GM12878 (cell line): ENCODE measurements around the gene NPTX1. TPM values are rescaled to one million over a fixed set of nuclear protein-coding genes. Genes with fewer than 3 reads are reported as not detected.

Experiments
- ATAC-seq: fragments of 200-7000 bp; cut with Tn5 transposase; 3 replicates; pipeline ENCODE4 v1.9.1; 2020; ENCODE audit warnings: mild to moderate bottlenecking, moderate library complexity
- BruUV-seq: library from RNA; stranded (reverse); fragments of 400-500 nt; replicated peaks from 2 replicates; lab custom pipeline; 2021; lab: Mats Ljungman, UMichigan
- CTCF ChIA-PET: fragments of 300-600 bp; sonication (Branson Sonifier 250); formaldehyde crosslinking; extraction: SDS; loops from one replicate; lab custom pipeline; 2021; ENCODE audit warnings: inconsistent platforms; lab: Yijun Ruan, JAX
- POLR2A ChIA-PET: fragments of 350-600 bp; formaldehyde crosslinking; extraction: SDS; loops from one replicate; lab custom pipeline; 2021; ENCODE audit warnings: inconsistent platforms; lab: Charles Lee
- RAD21 ChIA-PET: fragments of 300-600 bp; sonication (Branson Sonifier 250); formaldehyde crosslinking; loops from one replicate; lab custom pipeline; 2023; ENCODE audit warnings: antibody characterized with exemption; ENCODE audit not compliant: unreplicated experiment; lab: Charles Lee
- SMC1A ChIA-PET: fragments of 300-600 bp; sonication (Branson Sonifier 250); formaldehyde crosslinking; loops from one replicate; lab custom pipeline; 2023; ENCODE audit not compliant: unreplicated experiment, uncharacterized antibody; lab: Charles Lee
- DNase-seq: peaks from one replicate; pipeline ENCODE4 v3.0.0-alpha.2; 2011; ENCODE audit warnings: low read depth, low spot score
- FAIRE-seq: peaks from 3 replicates; lab custom pipeline; 2011; peaks lifted over from hg19 to GRCh38; lab: Jason Lieb, UNC
- H2AFZ ChIP-seq: 2 replicates; pipeline ENCODE4 v1.6.0; 2011; ENCODE audit warnings: low read depth, low read length, control low read depth; ENCODE audit not compliant: control insufficient read depth
- H3K27ac ChIP-seq: 2 replicates; pipeline ENCODE4 v1.5.1; 2011; ENCODE audit warnings: control low read depth; ENCODE audit not compliant: control insufficient read depth, insufficient read depth
- H3K27me3 ChIP-seq, 2 experiments: replicated peaks in 1 of 2; 2 replicates each; pipeline versions ENCODE4 v1.6.0 to v1.6.1; 2011; ENCODE audit warnings: low read length in 1 of 2; ENCODE audit not compliant: control insufficient read depth in 2 of 2, insufficient read depth in 2 of 2
- H3K36me3 ChIP-seq, 2 experiments: 2 replicates each; pipeline ENCODE4 v1.5.1; 2011; ENCODE audit warnings: low read length in 1 of 2; ENCODE audit not compliant: control insufficient read depth in 2 of 2, insufficient read depth in 2 of 2
- H3K4me1 ChIP-seq: 2 replicates; pipeline ENCODE4 v1.6.1; 2011; ENCODE audit warnings: mild to moderate bottlenecking, low read length, moderate library complexity, mixed read lengths; ENCODE audit not compliant: control insufficient read depth, insufficient read depth
- H3K4me2 ChIP-seq: 2 replicates; pipeline ENCODE4 v1.6.0; 2011; ENCODE audit warnings: control low read depth; ENCODE audit not compliant: control insufficient read depth, insufficient read depth
- H3K4me3 ChIP-seq: fragments of 200-600 bp; sonication (generic); 2 replicates; pipeline ENCODE4 v1.5.1; 2016
- H3K79me2 ChIP-seq: 2 replicates; pipeline ENCODE4 v1.6.0; 2011; ENCODE audit warnings: low read length; ENCODE audit not compliant: control insufficient read depth, insufficient read depth
- H3K9ac ChIP-seq: 2 replicates; pipeline ENCODE4 v1.8.0; 2011; ENCODE audit warnings: low read length, control low read depth, mixed read lengths; ENCODE audit not compliant: control insufficient read depth, insufficient read depth
- H3K9me3 ChIP-seq: replicated peaks from 3 replicates; pipeline ENCODE4 v1.5.1; 2011; ENCODE audit warnings: mild to moderate bottlenecking, low read length; ENCODE audit not compliant: control insufficient read depth, insufficient read depth
- H4K20me1 ChIP-seq: 2 replicates; pipeline ENCODE4 v1.6.0; 2011; ENCODE audit not compliant: control insufficient read depth, insufficient read depth
- CBX3 ChIP-seq: fragments of 200-600 bp; sonication (generic); IDR thresholded peaks from 2 replicates; pipeline ENCODE4 v1.6.1; 2016; ENCODE audit warnings: low read depth, borderline replicate concordance
- ESRRA ChIP-seq: IDR thresholded peaks from 2 replicates; pipeline ENCODE4 v1.6.1; 2012; ENCODE audit warnings: mild to moderate bottlenecking, low read length, improper control_type of control experiment
- JUND ChIP-seq: IDR thresholded peaks from 2 replicates; pipeline ENCODE4 v1.6.1; 2012; ENCODE audit warnings: low read depth, mild to moderate bottlenecking, low read length, improper control_type of control experiment, moderate library complexity
- NFYB ChIP-seq: IDR thresholded peaks from 2 replicates; pipeline ENCODE4 v1.6.1; 2011; ENCODE audit warnings: low read depth, mild to moderate bottlenecking, low read length, improper control_type of control experiment, moderate library complexity; ENCODE audit not compliant: insufficient read depth
- RFX5 ChIP-seq: IDR thresholded peaks from 2 replicates; pipeline ENCODE4 v1.6.1; 2011; ENCODE audit warnings: low read depth, low read length, improper control_type of control experiment
- SIX5 ChIP-seq: IDR thresholded peaks from 2 replicates; pipeline ENCODE4 v1.6.1; 2011; ENCODE audit warnings: mild to moderate bottlenecking, low read depth, low read length, moderate library complexity; ENCODE audit not compliant: severe bottlenecking
- SREBF2 ChIP-seq: IDR thresholded peaks from 2 replicates; pipeline ENCODE4 v1.6.1; 2012; ENCODE audit warnings: mild to moderate bottlenecking, low read length
- SUPT20H ChIP-seq: IDR thresholded peaks from 2 replicates; pipeline ENCODE4 v1.6.1; 2011; ENCODE audit warnings: low read depth, mild to moderate bottlenecking, low read length, moderate library complexity, borderline replicate concordance; ENCODE audit not compliant: control insufficient read depth
- TCF12 ChIP-seq: IDR thresholded peaks from 2 replicates; pipeline ENCODE4 v1.6.1; 2011; ENCODE audit warnings: low read depth, mild to moderate bottlenecking, low read length
- TCF3 ChIP-seq: IDR thresholded peaks from 2 replicates; pipeline ENCODE4 v1.6.1; 2012; ENCODE audit warnings: low read depth, mild to moderate bottlenecking, low read length, borderline replicate concordance; ENCODE audit not compliant: insufficient read depth
- YBX1 ChIP-seq: fragments of 450-650 bp; IDR thresholded peaks from 2 replicates; pipeline ENCODE4 v1.6.1; 2016; ENCODE audit warnings: antibody characterized with exemption
- ZNF274 ChIP-seq: IDR thresholded peaks from one replicate; pipeline ENCODE4 v1.8.0; 2011; ENCODE audit not compliant: insufficient read length, insufficient read depth
- ZZZ3 ChIP-seq: IDR thresholded peaks from 2 replicates; pipeline ENCODE4 v1.6.1; 2011; ENCODE audit warnings: low read depth; ENCODE audit not compliant: control insufficient read depth, insufficient read length
- WGBS: methylation state at CpG from one replicate; pipeline ENCODE4 v1.1.6; 2016; ENCODE audit warnings: low lambda C conversion rate; ENCODE audit not compliant: insufficient replicate concordance, insufficient coverage; ENCODE audit errors: missing lambda C conversion rate; 5-methylcytosine and 5-hydroxymethylcytosine counted together
- in situ Hi-C: fragments of 300-500 bp; cut with MboI; formaldehyde crosslinking; loops from 9 replicates; pipeline ENCODE4 v1.14.3; 2018; ENCODE audit warnings: mixed read lengths
- intact Hi-C: fragments of 100-400 bp; cut with micrococcal nuclease; formaldehyde crosslinking; loops from one replicate; pipeline ENCODE4 v1.14.2; 2022; ENCODE audit not compliant: unreplicated experiment
- polyA plus RNA-seq, 11 experiments: library from polyadenylated mRNA; depleted of rRNA in 4 of 11; unstranded in 6 of 11; stranded (reverse) in 5 of 11; fragments of >200 nt; fragmentation: Nextera tagmentation in 4 of 11; fragmentation: Illumina TruSeq in 1 of 11; extraction: Ambion mirVana in 4 of 11; extraction: Trizol in 1 of 11; gene quantifications; 1 replicate in 1 of 11; 2 replicates in 10 of 11; pipeline versions ENCODE4 v1.2.1 to v1.2.3, GENCODE V29; 2011 to 2016; ENCODE audit warnings: inconsistent platforms in 2 of 11, missing spikeins in 2 of 11, low read depth in 1 of 11
- total RNA-seq, 4 experiments: library from RNA; depleted of rRNA in 3 of 4; stranded (reverse); fragments of >200 nt in 3 of 4; fragmentation: Illumina TruSeq in 1 of 4; extraction: Trizol in 1 of 4; gene quantifications; 2 replicates each; pipeline versions ENCODE4 v1.2.1 to v1.2.3, GENCODE V29; 2013 to 2021
- TF ChIP-seq, protein P1 (sequence below): IDR thresholded peaks from 2 replicates; pipeline ENCODE4 v1.6.1; 2011; ENCODE audit warnings: mild to moderate bottlenecking, low read depth, low read length, moderate library complexity; ENCODE audit not compliant: insufficient replicate concordance
- TF ChIP-seq, protein P2 (sequence below): fragments of 450-650 bp; formaldehyde crosslinking; IDR thresholded peaks from 2 replicates; pipeline ENCODE4 v1.4.0; 2022; ENCODE audit warnings: mild to moderate bottlenecking, moderate library complexity
- TF ChIP-seq, protein P3 (sequence below): fragments of 450-650 bp; IDR thresholded peaks from 2 replicates; pipeline ENCODE4 v1.6.1; 2018; ENCODE audit warnings: mild to moderate bottlenecking, low read depth, moderate library complexity; ENCODE audit not compliant: partially characterized antibody

The NPTX1 gene
- total and polyA plus RNA-seq, 10 of the 15 experiments (the other 5 are each of a cell fraction or from before 2014, with no cell fraction given) = not detected

DNA sequence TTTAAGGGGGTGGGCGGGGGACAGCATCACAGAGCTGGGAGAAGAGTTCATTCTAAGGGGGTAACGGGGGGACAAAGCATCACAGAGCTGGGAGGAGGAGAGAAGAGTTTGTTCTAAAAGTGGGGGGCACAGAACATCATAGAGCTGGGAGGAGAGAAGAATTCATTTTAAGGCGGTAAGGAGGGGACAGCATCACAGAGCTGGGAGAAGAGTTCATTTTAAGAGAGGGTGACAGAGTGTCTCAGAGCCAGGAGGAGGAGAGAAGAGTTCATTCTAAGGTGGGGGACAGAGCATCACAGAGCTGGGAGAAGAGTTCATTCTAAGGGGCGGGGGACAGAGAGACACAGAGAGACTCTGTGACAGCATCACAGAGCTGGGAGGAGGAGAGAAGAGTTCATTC lies 33.6 kb downstream of the NPTX1 start (continued):
- TF ChIP-seq, protein P1, sequence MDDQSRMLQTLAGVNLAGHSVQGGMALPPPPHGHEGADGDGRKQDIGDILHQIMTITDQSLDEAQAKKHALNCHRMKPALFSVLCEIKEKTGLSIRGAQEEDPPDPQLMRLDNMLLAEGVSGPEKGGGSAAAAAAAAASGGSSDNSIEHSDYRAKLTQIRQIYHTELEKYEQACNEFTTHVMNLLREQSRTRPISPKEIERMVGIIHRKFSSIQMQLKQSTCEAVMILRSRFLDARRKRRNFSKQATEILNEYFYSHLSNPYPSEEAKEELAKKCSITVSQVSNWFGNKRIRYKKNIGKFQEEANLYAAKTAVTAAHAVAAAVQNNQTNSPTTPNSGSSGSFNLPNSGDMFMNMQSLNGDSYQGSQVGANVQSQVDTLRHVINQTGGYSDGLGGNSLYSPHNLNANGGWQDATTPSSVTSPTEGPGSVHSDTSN = no peak
- TF ChIP-seq SREBF2 (no peak), CBX3 (no peak), ESRRA (no peak), TCF3 (no peak), JUND (no peak), NFYB (no peak), ZNF274 (no peak), ZZZ3 (no peak)
- TF ChIP-seq, protein P2, sequence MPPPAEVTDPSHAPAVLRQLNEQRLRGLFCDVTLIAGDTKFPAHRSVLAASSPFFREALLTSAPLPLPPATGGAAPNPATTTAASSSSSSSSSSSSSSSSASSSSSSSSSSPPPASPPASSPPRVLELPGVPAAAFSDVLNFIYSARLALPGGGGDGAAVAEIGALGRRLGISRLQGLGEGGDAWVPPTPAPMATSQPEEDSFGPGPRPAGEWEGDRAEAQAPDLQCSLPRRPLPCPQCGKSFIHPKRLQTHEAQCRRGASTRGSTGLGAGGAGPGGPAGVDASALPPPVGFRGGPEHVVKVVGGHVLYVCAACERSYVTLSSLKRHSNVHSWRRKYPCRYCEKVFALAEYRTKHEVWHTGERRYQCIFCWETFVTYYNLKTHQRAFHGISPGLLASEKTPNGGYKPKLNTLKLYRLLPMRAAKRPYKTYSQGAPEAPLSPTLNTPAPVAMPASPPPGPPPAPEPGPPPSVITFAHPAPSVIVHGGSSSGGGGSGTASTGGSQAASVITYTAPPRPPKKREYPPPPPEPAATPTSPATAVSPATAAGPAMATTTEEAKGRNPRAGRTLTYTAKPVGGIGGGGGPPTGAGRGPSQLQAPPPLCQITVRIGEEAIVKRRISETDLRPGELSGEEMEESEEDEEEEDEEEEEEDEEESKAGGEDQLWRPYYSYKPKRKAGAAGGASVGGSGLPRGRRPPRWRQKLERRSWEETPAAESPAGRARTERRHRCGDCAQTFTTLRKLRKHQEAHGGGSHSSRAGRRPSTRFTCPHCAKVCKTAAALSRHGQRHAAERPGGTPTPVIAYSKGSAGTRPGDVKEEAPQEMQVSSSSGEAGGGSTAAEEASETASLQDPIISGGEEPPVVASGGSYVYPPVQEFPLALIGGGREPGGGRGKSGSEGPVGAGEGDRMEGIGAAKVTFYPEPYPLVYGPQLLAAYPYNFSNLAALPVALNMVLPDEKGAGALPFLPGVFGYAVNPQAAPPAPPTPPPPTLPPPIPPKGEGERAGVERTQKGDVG = no peak

DNA sequence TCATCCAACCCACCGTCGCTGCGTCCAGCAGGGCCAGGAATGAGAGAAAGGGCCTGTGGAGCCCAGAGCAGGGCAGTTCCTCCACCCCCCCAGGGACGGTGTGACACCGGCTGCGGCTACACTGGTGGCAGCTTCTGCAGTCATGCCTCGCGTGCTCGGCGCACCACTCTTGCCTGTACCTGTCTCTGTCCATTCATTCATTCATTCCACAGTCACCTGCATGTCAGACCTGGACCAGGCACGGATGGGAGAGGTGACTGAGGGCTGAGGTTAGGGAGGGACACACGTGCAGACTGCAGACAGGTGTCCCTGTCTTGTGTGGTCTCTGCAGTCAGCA lies 34.1 kb downstream of the NPTX1 start:
- H3K4me1 ChIP-seq = no peaks in the 10 kb centered on the region
- H3K36me3 ChIP-seq = no peaks in the 10 kb centered on the region
- H3K4me2 ChIP-seq = no peak overlapping the region
- no peak for FAIRE-seq
- WGBS = 44% methylated on average over 12 of the region's 12 CpGs
- ChIA-PET RAD21 (no interaction called here), SMC1A (no interaction called here), CTCF (no interaction called here), POLR2A (no interaction called here)
- H3K9ac ChIP-seq = no peak overlapping the region
- no peak overlapping the region for H3K4me3 ChIP-seq
- BruUV-seq = no TSS peak
- H2AFZ ChIP-seq = no peak overlapping the region
- no peak for DNase-seq
- no peaks in the 10 kb centered on the region for H4K20me1 ChIP-seq
- H3K27me3 ChIP-seq = no peaks in the 10 kb centered on the region; a peak in 1 of 4 replicates
- no peak overlapping the region for H3K27ac ChIP-seq
- H3K9me3 ChIP-seq = no peaks in the 10 kb centered on the region
- no peak for ATAC-seq
- no peaks in the 10 kb centered on the region for H3K79me2 ChIP-seq
- intact Hi-C loops (no loop called here), in situ Hi-C loops (no loop called here)
- TF ChIP-seq, protein P3, sequence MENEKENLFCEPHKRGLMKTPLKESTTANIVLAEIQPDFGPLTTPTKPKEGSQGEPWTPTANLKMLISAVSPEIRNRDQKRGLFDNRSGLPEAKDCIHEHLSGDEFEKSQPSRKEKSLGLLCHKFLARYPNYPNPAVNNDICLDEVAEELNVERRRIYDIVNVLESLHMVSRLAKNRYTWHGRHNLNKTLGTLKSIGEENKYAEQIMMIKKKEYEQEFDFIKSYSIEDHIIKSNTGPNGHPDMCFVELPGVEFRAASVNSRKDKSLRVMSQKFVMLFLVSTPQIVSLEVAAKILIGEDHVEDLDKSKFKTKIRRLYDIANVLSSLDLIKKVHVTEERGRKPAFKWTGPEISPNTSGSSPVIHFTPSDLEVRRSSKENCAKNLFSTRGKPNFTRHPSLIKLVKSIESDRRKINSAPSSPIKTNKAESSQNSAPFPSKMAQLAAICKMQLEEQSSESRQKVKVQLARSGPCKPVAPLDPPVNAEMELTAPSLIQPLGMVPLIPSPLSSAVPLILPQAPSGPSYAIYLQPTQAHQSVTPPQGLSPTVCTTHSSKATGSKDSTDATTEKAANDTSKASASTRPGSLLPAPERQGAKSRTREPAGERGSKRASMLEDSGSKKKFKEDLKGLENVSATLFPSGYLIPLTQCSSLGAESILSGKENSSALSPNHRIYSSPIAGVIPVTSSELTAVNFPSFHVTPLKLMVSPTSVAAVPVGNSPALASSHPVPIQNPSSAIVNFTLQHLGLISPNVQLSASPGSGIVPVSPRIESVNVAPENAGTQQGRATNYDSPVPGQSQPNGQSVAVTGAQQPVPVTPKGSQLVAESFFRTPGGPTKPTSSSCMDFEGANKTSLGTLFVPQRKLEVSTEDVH = no peak
- TF ChIP-seq YBX1 (no peak), RFX5 (no peak), SUPT20H (no peak), TCF12 (no peak), SIX5 (no peak)
